HG02588 (cell line): ENCODE measurements around the gene IFIT5.
"Not testable (repeated sequence)": the region's sequence is repeated elsewhere in the genome, so short reads cannot be mapped to it uniquely, and the experiment has no call there.

Experiments
- ATAC-seq: cut with Tn5 transposase; IDR thresholded peaks from one replicate; pipeline ENCODE4 v1.9.1; 2021; ENCODE audit warnings: mild to moderate bottlenecking, moderate library complexity; ENCODE audit not compliant: unreplicated experiment

The IFIT5 gene, protein sequence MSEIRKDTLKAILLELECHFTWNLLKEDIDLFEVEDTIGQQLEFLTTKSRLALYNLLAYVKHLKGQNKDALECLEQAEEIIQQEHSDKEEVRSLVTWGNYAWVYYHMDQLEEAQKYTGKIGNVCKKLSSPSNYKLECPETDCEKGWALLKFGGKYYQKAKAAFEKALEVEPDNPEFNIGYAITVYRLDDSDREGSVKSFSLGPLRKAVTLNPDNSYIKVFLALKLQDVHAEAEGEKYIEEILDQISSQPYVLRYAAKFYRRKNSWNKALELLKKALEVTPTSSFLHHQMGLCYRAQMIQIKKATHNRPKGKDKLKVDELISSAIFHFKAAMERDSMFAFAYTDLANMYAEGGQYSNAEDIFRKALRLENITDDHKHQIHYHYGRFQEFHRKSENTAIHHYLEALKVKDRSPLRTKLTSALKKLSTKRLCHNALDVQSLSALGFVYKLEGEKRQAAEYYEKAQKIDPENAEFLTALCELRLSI

DNA sequence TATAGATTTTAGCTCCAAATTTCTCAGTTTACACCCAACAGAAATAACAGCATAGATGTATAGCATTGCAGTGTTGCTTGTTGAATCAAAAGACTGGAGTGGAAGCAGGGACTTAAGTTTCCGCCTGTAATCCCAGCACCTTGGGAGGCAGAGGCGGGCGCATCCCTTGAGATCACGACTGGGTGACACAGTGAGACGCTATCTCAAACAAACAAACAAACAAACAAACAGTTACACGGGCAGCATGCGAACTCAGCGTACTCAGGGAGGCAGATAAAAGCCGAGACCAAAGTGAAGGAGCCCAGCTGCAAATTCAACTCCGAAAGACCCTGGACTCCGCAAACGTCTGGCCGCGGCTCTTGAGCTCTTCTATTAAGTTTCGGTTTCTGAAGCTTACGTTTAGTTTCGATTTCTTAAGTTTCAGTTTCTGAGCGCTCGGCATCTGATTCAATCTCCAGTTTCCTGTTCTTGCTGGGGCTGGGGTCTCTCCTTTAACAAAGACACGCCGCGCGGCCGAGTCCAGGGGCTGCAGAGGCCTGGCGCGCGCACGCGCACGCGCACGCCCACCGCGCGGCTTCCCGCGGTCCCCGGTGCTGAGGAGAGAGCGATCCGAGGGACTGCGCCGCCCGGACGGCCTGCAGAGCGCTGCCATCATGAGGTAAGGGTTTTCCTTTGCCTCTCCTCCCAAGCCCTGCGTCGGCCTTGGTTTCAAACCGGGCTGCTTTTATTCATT, at the start of gene IFIT5:
IFIT5 (plus strand) TSS at position 423 of the 733 bp plus-strand sequence; CDS start at position 654, 231 bp downstream.
- ATAC-seq: peak; percentile 78

DNA sequence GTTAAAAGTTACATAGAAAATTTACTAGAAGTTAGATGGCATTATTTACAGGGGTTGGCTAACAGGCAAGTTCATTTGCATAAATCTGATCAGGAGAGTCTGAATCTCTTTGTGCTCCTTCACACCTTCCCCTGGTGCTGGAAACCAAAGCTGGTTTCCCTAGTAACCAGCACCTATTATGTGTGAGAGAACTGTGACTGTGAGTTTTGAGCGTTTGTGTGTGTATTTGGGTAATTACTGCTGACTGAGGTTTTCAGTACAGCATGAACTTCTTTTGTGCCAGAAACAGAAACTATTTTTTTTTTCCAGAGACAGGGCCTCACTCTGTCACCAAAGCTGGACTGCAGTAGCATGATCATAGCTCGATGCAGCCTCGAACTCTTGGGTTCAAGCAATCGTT, 46.8 kb upstream of the IFIT5 start:
- ATAC-seq: peak; percentile 67

DNA sequence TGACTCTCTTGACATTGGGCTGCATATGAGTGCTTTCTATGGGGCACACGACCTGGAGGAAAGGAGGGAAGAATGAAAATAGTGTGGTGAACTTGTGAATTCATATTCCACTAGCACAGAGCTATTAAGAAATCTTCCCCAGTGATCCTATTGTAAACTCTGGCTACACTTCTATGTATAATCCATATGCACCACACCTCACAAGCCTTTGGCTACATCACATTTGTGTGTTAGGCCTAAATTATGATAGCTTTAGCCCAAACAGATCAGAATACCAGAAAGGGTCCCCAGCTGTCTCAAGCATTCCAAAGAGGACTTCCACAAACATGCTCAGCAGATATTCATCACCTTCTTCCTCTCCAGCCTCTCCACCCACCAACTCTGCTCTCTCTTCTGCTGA, 46.2 kb upstream of the IFIT5 start:
- no peak for ATAC-seq

DNA sequence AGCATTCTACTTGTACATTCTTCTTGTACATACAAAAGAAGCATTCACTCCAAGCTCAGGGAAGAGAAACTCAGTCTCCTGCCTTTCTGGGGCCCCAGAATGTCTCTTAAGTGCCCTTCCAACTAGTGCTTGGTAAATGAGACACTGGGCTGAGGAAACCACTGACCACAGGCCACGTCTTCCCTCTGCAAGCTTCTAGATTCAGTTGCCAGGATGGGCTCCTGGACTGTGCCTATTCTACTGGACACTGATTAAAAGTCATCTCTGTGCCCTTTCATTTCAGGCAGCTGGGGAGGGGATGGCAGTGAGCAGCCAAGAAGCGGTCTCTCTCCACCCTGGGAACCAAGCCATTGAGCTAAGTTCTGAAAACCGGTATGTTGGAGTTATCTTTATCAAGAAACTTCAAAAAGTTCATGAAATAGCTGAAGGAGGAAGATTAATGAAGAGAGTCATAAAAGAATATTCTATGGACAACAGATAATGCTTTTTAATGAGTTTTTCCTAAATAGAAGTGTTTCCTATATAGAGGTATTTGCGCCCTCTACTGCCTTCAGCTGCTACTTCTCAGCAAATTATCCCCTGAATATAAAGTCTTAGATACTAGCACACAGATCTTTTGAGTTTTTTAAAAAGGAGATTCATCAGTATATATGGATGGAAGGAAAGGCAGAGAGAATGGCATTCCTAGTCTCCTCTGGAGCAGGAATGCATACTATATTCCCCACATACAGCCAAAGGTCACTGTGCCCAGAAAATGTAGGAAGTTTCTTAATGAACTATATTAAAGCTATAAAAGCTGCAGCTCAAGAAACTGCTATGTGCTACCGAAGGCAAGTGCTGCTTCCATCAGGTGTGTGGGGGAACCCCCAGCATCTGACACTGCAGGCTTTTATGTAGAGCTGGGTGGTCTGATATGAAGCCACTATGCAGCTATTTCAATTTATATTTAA, 44.9 kb upstream of the IFIT5 start:
- no peak for ATAC-seq

DNA sequence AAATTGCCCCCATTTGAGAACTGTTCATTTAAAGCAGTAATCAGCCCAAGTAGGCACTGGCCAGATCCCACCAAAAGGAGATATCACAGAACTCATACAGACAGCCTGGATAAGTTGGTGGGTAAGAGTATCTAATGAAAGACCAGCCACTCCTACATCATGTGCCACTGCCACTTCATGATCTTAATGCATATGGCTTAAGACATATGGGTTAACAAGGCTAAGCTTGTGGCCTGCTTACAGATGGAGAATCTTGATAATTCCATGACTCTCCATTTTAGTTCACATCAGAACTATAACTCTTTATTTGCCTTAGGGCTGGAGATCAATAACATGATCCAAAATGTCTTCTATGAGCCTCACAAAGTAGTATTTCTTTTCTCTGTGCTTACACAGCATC, 43.3 kb upstream of the IFIT5 start:
- ATAC-seq: no peak

DNA sequence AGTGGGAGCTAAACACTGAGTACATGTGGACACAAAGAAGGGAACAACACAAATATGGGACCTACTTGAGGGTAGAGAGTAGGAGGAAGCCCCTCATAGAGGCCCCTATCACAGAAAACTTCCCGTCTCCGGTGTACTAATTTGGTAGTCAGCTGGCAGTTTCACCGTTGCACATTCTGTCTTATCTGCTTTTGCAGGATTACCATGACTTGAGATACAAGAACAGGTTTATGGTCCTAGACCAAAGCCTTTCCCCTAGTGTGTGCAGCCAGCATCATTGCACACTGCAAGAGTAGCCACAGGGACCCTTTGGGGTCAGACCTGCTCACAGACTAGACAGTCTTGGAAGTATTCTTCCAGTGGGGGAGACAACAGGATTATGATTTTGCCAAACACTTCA, 42.4 kb upstream of the IFIT5 start:
- no peak for ATAC-seq

DNA sequence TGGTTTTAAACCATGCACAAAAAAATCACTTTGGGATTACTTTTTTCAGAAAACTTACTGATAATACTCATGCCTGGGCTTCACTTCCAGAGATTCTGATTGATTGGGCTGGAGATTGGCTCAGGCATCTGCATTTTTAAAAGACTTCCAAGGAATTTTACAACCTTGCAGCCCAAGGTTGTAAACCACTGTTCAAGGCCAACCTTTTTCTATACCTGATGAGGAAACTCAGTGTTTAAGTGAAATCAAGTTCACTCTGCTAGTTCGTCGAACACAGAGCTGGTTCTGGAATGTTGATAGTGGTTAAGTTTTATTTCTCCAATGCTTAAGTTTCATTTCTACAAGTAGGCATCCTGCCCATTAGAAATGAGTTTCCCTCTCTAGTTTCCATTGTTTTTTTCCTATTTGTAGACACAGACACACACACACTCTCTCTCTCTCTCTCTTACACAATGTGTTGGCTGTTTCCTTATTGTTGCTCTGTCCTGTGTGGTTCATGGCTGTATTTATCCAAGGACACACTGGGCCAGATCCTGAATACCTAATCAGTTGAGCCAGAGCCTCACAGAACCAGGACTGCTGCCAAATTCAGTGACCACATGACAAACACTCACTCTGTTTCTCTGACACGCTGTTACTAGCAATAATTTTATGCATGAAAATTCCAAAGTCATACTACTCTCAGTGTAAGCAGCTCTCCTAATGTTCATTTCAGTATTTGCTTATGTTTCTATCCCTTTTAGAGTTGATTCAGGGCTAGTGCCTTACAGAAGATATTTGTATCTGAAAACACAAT, 40.3 kb upstream of the IFIT5 start:
- no peak for ATAC-seq

DNA sequence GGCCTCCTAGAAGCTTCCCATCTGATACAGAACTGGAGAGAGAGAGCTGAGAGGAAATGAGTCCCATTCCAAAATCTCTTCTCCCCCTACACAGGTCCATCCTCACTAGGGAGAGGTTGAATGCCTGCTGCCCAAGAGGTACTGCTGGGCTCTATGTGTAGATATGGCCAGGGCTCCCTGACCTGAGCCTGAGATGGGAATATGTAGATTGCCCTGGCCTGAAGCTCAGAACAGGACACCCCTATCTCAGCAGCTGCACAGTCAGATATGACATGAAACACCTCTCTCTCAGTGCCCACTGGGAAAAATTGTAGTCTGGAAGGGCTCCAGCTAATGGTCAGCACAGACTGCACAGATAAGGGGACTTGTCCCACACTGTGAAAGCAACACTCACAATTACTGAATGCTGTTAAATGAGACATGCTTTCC, 39.6 kb upstream of the IFIT5 start:
- ATAC-seq: no peak

DNA sequence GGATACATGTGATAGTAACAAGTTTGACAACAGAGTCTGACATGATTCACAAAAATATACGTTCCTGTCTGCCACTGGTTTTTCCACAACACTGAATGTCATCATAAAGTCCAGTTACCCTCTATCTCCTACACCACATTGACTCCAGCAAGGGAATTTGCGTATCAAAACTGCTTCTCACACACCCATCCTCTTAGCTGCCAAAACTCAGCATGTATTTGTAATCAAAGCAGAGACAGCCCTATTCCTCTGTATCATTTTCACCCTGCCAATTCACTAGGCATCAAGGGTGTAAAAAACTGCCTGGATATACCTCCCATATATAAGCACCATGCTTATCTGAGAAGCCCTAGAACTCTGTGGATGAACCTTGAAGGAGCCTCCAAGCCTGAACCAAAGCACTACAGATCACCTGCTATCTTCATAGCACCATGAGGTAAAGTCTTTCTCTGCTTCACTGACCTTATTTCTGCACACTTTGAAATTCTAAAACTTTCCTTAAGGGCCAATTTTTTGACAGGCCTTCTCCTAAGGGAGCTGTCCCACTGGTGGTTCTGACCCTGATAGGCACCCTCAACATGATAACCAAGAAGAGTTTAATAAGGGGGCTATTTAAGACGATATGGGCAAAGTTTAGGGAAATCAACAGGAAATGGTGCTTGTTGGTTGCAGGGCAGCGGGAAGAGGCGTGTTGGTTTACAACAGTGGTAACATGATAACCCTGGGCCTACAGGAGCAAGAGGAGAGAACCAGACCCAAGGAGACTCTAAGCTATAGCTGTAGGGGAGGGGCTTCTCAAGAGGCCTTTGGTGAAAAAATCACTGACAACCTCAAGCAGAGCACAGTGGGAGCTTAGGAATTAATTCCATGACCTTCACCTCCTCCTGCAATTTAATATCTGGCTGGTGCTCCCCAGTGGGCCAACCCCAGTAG, 36.4 kb upstream of the IFIT5 start, which contains the start of gene IFIT1B:
IFIT1B (plus strand) TSS at position 352 of the 933 bp plus-strand sequence; CDS start at position 432, 80 bp downstream.
- ATAC-seq: no peak

DNA sequence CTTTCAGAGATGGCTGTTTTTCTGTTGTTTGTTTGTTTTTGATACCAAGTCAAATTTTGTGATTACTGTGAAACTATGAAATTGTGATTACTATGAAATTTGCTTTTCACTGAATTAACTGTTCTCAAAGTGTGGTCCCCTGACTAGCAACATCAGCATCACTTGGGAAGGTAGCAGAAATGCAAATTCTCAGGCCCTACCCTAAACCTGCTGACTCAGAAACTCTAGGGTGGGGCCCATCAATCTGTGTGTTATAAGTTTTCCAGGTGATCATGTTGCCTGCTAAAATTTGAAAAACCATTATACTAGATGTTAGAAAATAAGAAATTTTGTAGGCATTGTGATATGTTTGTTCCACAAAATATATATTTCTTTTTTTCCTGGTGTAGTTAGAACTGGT, 35.3 kb upstream of the IFIT5 start:
- ATAC-seq: no peak

DNA sequence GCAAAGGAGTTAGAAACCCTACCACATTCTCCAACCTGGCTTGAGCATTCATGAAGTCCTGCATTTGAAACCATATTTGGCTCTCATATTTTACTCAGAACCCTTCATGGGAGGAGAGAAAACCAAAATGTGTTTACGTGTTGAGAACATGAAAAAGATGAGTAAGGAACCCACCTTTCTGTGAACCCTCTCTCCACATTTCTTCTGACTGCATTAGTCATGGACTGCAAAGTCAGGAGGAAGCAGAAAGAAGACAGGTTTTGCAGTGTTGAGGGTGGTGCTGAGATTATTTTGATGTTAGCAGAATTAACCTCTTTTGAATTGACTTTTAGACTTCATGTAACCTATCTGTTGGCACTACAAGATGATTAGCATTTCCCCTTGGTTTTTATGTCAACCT, 31.6 kb upstream of the IFIT5 start:
- ATAC-seq: no peak

DNA sequence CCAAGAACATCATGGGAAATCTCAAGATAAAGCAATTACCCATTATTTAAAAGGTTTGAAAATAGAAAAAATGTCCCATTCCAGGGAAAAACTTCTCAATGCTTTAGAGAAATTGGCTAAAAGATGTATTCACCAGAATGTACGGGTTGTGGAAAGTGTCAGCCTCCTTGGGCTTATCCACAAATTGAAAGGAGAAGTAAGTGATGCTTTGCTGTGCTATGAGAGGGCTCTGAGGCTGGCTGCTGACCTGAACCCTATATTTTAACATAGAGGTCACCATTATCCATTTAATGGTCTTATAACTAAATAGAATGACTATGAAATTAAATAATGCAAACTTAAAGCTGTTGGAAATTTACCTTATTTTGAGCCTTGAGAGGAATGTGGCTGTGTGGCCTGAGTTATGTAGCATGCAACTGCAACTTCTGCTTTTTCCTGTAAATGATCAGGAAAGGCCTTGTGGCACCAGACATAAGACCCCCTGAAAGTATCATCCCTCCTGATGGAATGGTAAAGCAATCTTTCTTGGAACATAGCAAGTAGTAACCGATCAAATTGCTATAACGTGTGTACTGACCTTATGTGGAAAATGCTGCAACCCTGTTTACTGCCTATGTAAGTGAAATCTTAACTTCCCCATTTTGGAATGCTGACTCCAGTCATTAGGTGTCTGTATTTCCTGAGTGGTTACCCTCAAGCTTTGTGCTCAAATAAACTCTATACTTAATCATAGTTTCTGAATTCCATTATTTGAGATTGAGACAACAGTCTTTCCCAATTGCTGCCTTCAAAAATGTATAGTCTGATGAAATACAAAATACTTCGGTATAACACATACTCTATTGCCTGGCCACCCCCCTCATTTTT, 29.7 kb upstream of the IFIT5 start:
- ATAC-seq: no peak

DNA sequence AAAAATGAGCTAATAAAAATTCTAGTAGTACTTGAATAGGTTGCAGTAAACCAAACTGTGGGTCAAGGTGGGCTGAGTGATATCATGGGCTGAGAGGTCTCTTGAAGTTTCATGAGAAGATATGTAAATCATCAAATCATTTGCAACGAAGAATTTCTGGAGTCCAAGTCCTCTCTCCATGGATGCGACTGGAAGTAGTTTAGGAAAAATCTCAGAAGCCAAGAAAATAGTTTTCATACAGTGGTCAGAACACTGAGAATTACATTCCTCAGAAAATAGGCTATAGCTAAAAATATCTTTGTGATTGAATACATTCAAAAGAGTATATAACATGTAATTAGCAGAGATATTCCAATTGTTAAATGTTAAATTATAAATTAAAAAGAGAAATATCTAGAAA, 25.6 kb upstream of the IFIT5 start:
- ATAC-seq: no peak

DNA sequence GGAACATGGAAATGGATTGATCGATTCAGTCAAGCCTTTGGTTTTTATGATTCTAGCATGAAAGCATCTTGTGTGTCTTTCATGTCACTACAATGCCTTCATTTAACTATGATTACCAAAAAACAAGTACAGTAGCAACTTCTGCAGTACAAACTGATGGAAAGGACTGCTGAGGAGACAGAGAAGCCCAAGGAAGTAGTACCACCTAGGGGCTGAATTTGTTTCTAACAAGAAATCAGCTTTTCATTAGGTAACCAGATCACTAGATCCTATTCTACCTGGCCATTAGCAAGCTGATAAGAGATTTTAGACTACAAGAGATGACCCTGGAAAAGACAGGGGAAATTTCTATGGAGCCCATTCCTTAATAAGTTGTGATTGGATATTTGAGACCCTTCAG, 25.1 kb upstream of the IFIT5 start:
- ATAC-seq: no peak

DNA sequence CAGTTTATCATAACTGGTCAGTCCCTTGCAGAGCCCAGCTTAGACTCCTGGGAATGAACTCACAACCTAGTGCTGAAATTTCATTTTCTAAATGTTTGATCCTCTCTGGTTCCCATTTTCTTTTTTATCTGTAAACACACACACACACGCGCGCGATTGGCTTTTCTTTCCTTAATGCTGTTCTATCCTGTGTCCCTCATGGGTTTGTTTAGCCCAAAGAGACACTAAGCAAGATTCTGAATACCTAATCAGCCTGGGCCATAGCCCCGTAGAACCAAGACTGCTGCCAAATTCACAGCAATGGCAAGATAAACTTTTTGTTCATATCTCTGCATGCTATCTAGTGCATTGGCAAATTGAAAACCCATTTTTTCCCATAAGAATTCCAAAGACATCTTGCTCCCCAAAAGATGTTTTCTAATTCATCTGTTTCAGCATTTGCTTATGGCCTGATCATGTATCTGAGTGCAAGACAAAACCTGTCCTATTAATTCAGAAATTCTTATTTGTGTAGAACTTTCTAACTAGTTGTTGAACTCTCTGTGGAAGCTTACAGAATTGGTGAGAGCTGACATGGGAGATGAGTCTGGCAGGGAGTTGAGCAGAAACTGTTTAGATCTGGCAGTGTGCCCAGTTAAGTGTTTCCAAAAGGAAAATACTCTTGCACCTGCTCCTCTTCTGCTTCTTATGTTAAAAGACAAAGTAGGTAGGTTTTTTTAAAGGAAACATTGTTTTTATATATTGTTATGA, 23.7 kb upstream of the IFIT5 start:
- ATAC-seq: no peak

DNA sequence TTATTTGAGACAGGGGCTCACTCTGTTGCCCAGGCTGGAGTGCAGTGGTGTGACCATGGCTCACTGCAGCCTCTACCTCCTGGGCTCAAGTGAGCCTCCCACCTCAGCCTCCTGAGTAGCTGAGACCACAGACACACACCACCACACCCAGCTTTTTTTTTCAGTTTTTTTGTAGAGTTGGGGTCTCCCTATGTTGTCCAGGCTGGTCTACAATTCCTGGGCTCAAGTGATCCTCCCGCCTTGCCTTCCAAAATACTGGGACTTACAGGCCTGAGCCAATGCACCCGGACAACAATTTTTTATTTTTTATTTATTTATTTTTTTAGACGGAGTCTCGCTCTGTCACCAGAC, 23.2 kb upstream of the IFIT5 start:
- not testable (repeated sequence) for ATAC-seq
